A549 (cell line): ENCODE measurements around the gene BCAS3. TPM values are rescaled to one million over a fixed set of nuclear protein-coding genes. Genes with fewer than 3 reads are reported as not detected.
A peak's percentile ranks its signal among the peaks of the same experiment; 100 is the strongest.

Source experiments
- ATAC-seq, 2 experiments: fragments of 200-7000 bp in 1 of 2; fragments of >200 bp in 1 of 2; cut with Nextera tagmentation in 1 of 2; cut with Tn5 transposase in 1 of 2; 3 replicates each; pipeline versions ENCODE4 v1.8.0 to v1.9.1; 2018 to 2020; ENCODE audit warnings: mild to moderate bottlenecking in 1 of 2, moderate library complexity in 1 of 2
- CTCF ChIA-PET: fragments of 300-600 bp; sonication (Branson Sonifier 250); formaldehyde crosslinking; extraction: SDS; loops from one replicate; lab custom pipeline; 2021; ENCODE audit warnings: antibody characterized with exemption, inconsistent platforms; lab: Yijun Ruan, JAX
- POLR2A ChIA-PET: fragments of 350-600 bp; formaldehyde crosslinking; extraction: SDS; loops from one replicate; lab custom pipeline; 2021; ENCODE audit warnings: antibody characterized with exemption, inconsistent platforms; lab: Yijun Ruan, JAX
- DNase-seq, 2 experiments: peaks; one replicate each; pipeline versions ENCODE4 v3.0.0 to v3.0.0-alpha.2; 2011 to 2016; ENCODE audit warnings: low read depth in 1 of 2, low spot score in 1 of 2
- FAIRE-seq: peaks from 2 replicates; lab custom pipeline; 2011; peaks lifted over from hg19 to GRCh38; lab: Jason Lieb, UNC
- H3K27ac ChIP-seq, 2 experiments: fragments of >200 bp; sonication (Bioruptor Twin); formaldehyde crosslinking; 3 replicates each; pipeline ENCODE4 v1.5.1; 2016 to 2017
- H3K4me1 ChIP-seq: fragments of >200 bp; sonication (Bioruptor Twin); formaldehyde crosslinking; 3 replicates; pipeline ENCODE4 v1.6.1; 2016
- H3K4me2 ChIP-seq: fragments of >200 bp; sonication (Bioruptor Twin); formaldehyde crosslinking; 3 replicates; pipeline ENCODE4 v1.6.1; 2016
- H3K4me3 ChIP-seq: fragments of >200 bp; sonication (Bioruptor Twin); formaldehyde crosslinking; 3 replicates; pipeline ENCODE4 v1.5.1; 2016
- H3K9me3 ChIP-seq: fragments of >200 bp; sonication (Bioruptor Twin); formaldehyde crosslinking; 3 replicates; pipeline ENCODE4 v1.6.1; 2016
- BHLHE40 ChIP-seq: IDR thresholded peaks from 2 replicates; pipeline ENCODE4 v1.6.1; 2012; ENCODE audit warnings: low read depth, low read length, inconsistent platforms
- CEBPB ChIP-seq, 2 experiments: fragments of >200 bp in 1 of 2; sonication (Bioruptor Twin) in 1 of 2; formaldehyde crosslinking in 1 of 2; IDR thresholded peaks; 2 replicates each; pipeline ENCODE4 v1.6.1; 2012 to 2016
- CHD4 ChIP-seq: fragments of 200-600 bp; sonication (generic); IDR thresholded peaks from 2 replicates; pipeline ENCODE4 v1.6.1; 2016; ENCODE audit warnings: antibody characterized with exemption, mild to moderate bottlenecking, borderline replicate concordance
- EP300 ChIP-seq, 2 experiments: fragments of >200 bp; sonication (Bioruptor Twin); formaldehyde crosslinking; IDR thresholded peaks; 2 replicates in 1 of 2; 3 replicates in 1 of 2; pipeline ENCODE4 v1.6.1; 2016 to 2017
- ESRRA ChIP-seq: fragments of 150-350 bp; IDR thresholded peaks from 2 replicates; pipeline ENCODE4 v1.6.1; 2014; ENCODE audit warnings: mild to moderate bottlenecking, low read length, borderline replicate concordance
- FOSL2 ChIP-seq, 2 experiments: fragments of 450-650 bp in 1 of 2; fragments of >200 bp in 1 of 2; sonication (Bioruptor Twin) in 1 of 2; formaldehyde crosslinking; IDR thresholded peaks; 2 replicates each; pipeline versions ENCODE4 v1.5.0 to v1.6.1; 2016 to 2020; ENCODE audit warnings: mild to moderate bottlenecking in 1 of 2, moderate library complexity in 1 of 2
- HDAC2 ChIP-seq: fragments of 200-600 bp; sonication (generic); IDR thresholded peaks from 2 replicates; pipeline ENCODE4 v1.6.1; 2016
- HOXA7 ChIP-seq: fragments of 250-450 bp; sonication (Bioruptor Pico); IDR thresholded peaks from 2 replicates; pipeline ENCODE4 v1.5.0; 2020; ENCODE audit warnings: mild to moderate bottlenecking, moderate library complexity
- HOXB5 ChIP-seq: fragments of 250-450 bp; sonication (Bioruptor Pico); IDR thresholded peaks from 2 replicates; pipeline ENCODE4 v1.5.0; 2020; ENCODE audit warnings: mild to moderate bottlenecking, moderate library complexity
- JUNB ChIP-seq: fragments of >200 bp; sonication (Bioruptor Twin); formaldehyde crosslinking; IDR thresholded peaks from 2 replicates; pipeline ENCODE4 v1.6.1; 2016
- MAX ChIP-seq: IDR thresholded peaks from 2 replicates; pipeline ENCODE4 v1.6.1; 2012
- POLR2A ChIP-seq: IDR thresholded peaks from 2 replicates; pipeline ENCODE4 v1.6.1; 2012; ENCODE audit warnings: mild to moderate bottlenecking, low read length
- RARB ChIP-seq: fragments of 250-450 bp; sonication (Bioruptor Pico); IDR thresholded peaks from 2 replicates; pipeline ENCODE4 v1.8.0; 2021; ENCODE audit warnings: mild to moderate bottlenecking, moderate library complexity
- RNF2 ChIP-seq: fragments of 200-600 bp; sonication (generic); IDR thresholded peaks from 2 replicates; pipeline ENCODE4 v1.6.1; 2016; ENCODE audit warnings: low read depth, mild to moderate bottlenecking, antibody characterized with exemption, moderate library complexity, borderline replicate concordance
- SMC3 ChIP-seq: fragments of >200 bp; sonication (Bioruptor Twin); formaldehyde crosslinking; IDR thresholded peaks from 3 replicates; pipeline ENCODE4 v1.6.1; 2018; ENCODE audit warnings: inconsistent platforms
- TP53 ChIP-seq: fragments of 250-450 bp; sonication (Bioruptor Pico); IDR thresholded peaks from 2 replicates; pipeline ENCODE4 v1.5.0; 2021; ENCODE audit warnings: mild to moderate bottlenecking, moderate library complexity
- ZSCAN20 ChIP-seq: fragments of 250-450 bp; sonication (Bioruptor Pico); IDR thresholded peaks from 2 replicates; pipeline ENCODE4 v1.8.0; 2022; ENCODE audit warnings: mild to moderate bottlenecking, moderate library complexity
- WGBS: methylation state at CpG from one replicate; pipeline ENCODE4 v1.1.6; 2017; ENCODE audit errors: missing lambda C conversion rate; 5-methylcytosine and 5-hydroxymethylcytosine counted together
- polyA plus RNA-seq, 4 experiments: library from polyadenylated mRNA; depleted of rRNA in 3 of 4; stranded (reverse); fragments of >200 nt; fragmentation: RNase III in 1 of 4; extraction: RNeasy Plus Mini Kit Qiagen cat#74134 plus additional on column Dnase treatment in 1 of 4; gene quantifications; 2 replicates in 3 of 4; 3 replicates in 1 of 4; pipeline ENCODE4 v1.2.3, GENCODE V29; 2011 to 2017
- TF ChIP-seq, protein P1 (sequence below): fragments of 450-650 bp; IDR thresholded peaks from 2 replicates; pipeline ENCODE4 v1.6.1; 2014; ENCODE audit warnings: antibody characterized with exemption
- TF ChIP-seq, protein P2 (sequence below): IDR thresholded peaks from 2 replicates; pipeline ENCODE4 v1.6.1; 2012; ENCODE audit warnings: low read depth, borderline replicate concordance
- TF ChIP-seq, protein P3 (sequence below): fragments of >200 bp; sonication (Bioruptor Twin); formaldehyde crosslinking; IDR thresholded peaks from 3 replicates; pipeline ENCODE4 v1.6.1; 2016

Gene BCAS3
- polyA plus RNA-seq, 2 of the 4 experiments (the other 2 are of a cell fraction), result 14.7 to 43.4 TPM

DNA sequence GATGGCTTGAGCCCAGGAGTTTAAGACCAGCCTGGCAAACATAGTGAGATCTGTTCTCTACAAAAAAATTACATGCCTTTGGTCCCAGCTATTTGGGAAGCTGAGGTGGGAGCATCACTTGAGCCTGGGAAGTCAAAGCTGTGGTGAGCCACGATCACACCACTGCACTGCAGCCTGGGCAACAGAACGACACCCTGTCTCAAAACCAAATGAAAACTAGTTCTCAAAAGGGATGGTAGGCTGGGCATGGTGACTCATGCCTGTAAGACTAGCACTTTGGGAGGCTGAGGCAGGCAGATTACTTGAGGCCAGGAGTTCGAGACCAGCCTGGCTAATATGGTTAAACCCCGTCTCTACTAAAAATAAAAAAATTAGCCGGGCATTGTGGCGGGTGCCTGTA is 46.5 kb upstream of the BCAS3 start:
- CTCF ChIA-PET, result interaction anchor here (1.6 to 6.6 kb wide), 4 partner anchors 8 to 528 kb away, joined by 3 to 71 read pairs (median 8); no protein-coding TSS in a partner anchor
- no peak overlapping the region for H3K4me3 ChIP-seq
- H3K27ac ChIP-seq, result no peak overlapping the region
- H3K4me2 ChIP-seq, result no peak overlapping the region
- peaks cover 7% of the 10 kb centered on the region; the same call in 2 of the 3 replicates for H3K4me1 ChIP-seq
- WGBS, result 89% methylated on average over 6 of the region's 6 CpGs
- no peaks in the 10 kb centered on the region for H3K9me3 ChIP-seq
- no peak for ATAC-seq
- DNase-seq, result no peak
- no peak for FAIRE-seq
- TF ChIP-seq EP300 (IDR thresholded peaks at IDR 0.05), result no peak
- no peak for TF ChIP-seq FOSL2 (IDR thresholded peaks at IDR 0.05)
- TF ChIP-seq FOSL2 (CRISPR knock-in tag; IDR thresholded peaks at IDR 0.05), result 0 out of 2 replicates have a peak, but pooled peaks have one; percentile 9
- POLR2A ChIA-PET, result no interaction called here

- DNase-seq, result no peak
- Histone ChIP-seq H3K27ac (no peak overlapping the region), H3K9me3 (no peaks in the 10 kb centered on the region)
- no peak for ATAC-seq
- POLR2A ChIA-PET, result no interaction called here
- TF ChIP-seq, protein P1, sequence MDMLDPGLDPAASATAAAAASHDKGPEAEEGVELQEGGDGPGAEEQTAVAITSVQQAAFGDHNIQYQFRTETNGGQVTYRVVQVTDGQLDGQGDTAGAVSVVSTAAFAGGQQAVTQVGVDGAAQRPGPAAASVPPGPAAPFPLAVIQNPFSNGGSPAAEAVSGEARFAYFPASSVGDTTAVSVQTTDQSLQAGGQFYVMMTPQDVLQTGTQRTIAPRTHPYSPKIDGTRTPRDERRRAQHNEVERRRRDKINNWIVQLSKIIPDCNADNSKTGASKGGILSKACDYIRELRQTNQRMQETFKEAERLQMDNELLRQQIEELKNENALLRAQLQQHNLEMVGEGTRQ, result no peak
- TF ChIP-seq RARB (no peak), MAX (no peak), HDAC2 (no peak), CEBPB (IDR thresholded peaks at IDR 0.05) (no peak), POLR2A (no peak), SMC3 (no peak), CHD4 (no peak), TP53 (no peak), RNF2 (no peak), JUNB (no peak), HOXA7 (CRISPR knock-in tag) (no peak), BHLHE40 (no peak), ZSCAN20 (CRISPR knock-in tag) (no peak), HOXB5 (CRISPR knock-in tag) (no peak), ESRRA (no peak)
- TF ChIP-seq, protein P2, sequence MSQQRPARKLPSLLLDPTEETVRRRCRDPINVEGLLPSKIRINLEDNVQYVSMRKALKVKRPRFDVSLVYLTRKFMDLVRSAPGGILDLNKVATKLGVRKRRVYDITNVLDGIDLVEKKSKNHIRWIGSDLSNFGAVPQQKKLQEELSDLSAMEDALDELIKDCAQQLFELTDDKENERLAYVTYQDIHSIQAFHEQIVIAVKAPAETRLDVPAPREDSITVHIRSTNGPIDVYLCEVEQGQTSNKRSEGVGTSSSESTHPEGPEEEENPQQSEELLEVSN, result no peak
- TF ChIP-seq, protein P3, sequence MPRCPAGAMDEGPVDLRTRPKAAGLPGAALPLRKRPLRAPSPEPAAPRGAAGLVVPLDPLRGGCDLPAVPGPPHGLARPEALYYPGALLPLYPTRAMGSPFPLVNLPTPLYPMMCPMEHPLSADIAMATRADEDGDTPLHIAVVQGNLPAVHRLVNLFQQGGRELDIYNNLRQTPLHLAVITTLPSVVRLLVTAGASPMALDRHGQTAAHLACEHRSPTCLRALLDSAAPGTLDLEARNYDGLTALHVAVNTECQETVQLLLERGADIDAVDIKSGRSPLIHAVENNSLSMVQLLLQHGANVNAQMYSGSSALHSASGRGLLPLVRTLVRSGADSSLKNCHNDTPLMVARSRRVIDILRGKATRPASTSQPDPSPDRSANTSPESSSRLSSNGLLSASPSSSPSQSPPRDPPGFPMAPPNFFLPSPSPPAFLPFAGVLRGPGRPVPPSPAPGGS, result no peak
- TF ChIP-seq, all 56 proteins: peak for 0
- H3K4me2 ChIP-seq, result no peak overlapping the region
- no peak overlapping the region for H3K4me3 ChIP-seq
- peaks cover 10% of the 10 kb centered on the region for H3K4me1 ChIP-seq
- no peak for FAIRE-seq
- WGBS, result 91% methylated on average over 2 of the region's 2 CpGs
- CTCF ChIA-PET, result interaction anchor here (0.7 to 8.1 kb wide), 31 partner anchors 9 to 466 kb away, joined by 3 to 80 read pairs (median 9); partner anchors contain the start of genes APPBP2, CHCT1 and PPM1D
These were observed 40.0 kb upstream of the BCAS3 start for GRCh38 chr17:60637683-60638082.

DNA sequence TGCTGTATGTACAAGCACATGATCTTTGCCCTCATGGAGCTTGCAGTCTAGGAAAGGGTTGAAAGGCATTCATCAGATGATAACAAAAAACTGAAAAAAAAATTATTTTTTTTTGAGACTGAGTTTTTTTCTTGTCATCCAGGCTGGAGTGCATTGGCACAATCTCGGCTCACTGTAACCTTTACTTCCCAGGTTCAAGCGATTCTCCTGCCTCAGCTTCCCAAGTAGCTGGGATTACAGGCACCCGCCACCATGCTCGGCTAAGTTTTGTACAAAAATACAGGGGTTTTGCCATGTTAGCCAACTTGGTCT is 38.7 kb upstream of the BCAS3 start:
- DNase-seq, result no peak
- Histone ChIP-seq H3K9me3 (no peaks in the 10 kb centered on the region), H3K4me2 (no peak overlapping the region), H3K27ac (no peak overlapping the region), H3K4me3 (no peak overlapping the region), H3K4me1 (peaks cover 10% of the 10 kb centered on the region)
- WGBS, result 68% methylated on average over 4 of the region's 4 CpGs
- ChIA-PET POLR2A (interaction anchor here (1.8 kb wide), 1 partner anchor 39 kb away, joined by 5 read pairs; the partner anchor contains the start of gene PPM1D), CTCF (interaction anchor here (0.6 to 8.1 kb wide), 45 partner anchors 10 to 1254 kb away, joined by 3 to 80 read pairs (median 4); partner anchors contain the start of genes APPBP2, CHCT1 and PPM1D)
- no peak for TF ChIP-seq POLR2A
- ATAC-seq, result no peak
- FAIRE-seq, result no peak
